ENCODE data around the gene CACNG7.

GRCh38 chr19:53894707-53895106 lies 14.4 kb upstream of the CACNG7 start:
- TF ChIP-seq CTCF (conservative IDR thresholded peaks at IDR 0.05; ENCODE audit: low read length) (no peak), EZH2phosphoT487 (IDR thresholded peaks at IDR 0.05; ENCODE audit: borderline replicate concordance) (no peak)
